ENCODE measurements around the gene TENM3.

Gene TENM3

GRCh38 chr4:182643801-182644682, 400.8 kb downstream of the TENM3 start:
- Histone ChIP-seq H3K27ac (ENCODE audit: low read depth, low read length) (no peak overlapping the region), H2AFZ (ENCODE audit: low read depth, low read length, severe bottlenecking) (no peak overlapping the region), H3K79me2 (ENCODE audit: insufficient read depth, low read length) (no peaks in the 10 kb centered on the region), H3K9me3 (ENCODE audit: insufficient read depth, low read length) (no peaks in the 10 kb centered on the region), H3F3A (ENCODE audit: insufficient read depth) (no peaks in the 10 kb centered on the region), H3K9ac (ENCODE audit: low read length) (no peak overlapping the region), H4K20me1 (ENCODE audit: low read depth, low read length) (no peaks in the 10 kb centered on the region), H3K36me3 (ENCODE audit: low read length) (no peaks in the 10 kb centered on the region), H3K9me2 (replicated peaks; ENCODE audit: insufficient read depth, low read length) (no peaks in the 10 kb centered on the region), H3K27me3 (ENCODE audit: low read length) (no peaks in the 10 kb centered on the region), H3K4me3 (ENCODE audit: insufficient read depth, low read length, poor library complexity, severe bottlenecking) (no peak overlapping the region), H3K4me2 (ENCODE audit: low read depth, low read length, poor library complexity, severe bottlenecking) (no peak overlapping the region)
- no peak for TF ChIP-seq CTCF (IDR thresholded peaks at IDR 0.05; ENCODE audit: insufficient read depth, low read length, poor library complexity, severe bottlenecking)
- TF ChIP-seq EZH2phosphoT487 (conservative IDR thresholded peaks at IDR 0.05; ENCODE audit: low read length), result no peak

- Histone ChIP-seq H3K9ac (ENCODE audit: low read length) (no peak overlapping the region), H3K79me2 (ENCODE audit: insufficient read depth, low read length) (no peaks in the 10 kb centered on the region), H3K27me3 (ENCODE audit: low read length) (no peaks in the 10 kb centered on the region), H3K4me2 (ENCODE audit: low read depth, low read length, poor library complexity, severe bottlenecking) (no peak overlapping the region), H4K20me1 (ENCODE audit: low read depth, low read length) (no peaks in the 10 kb centered on the region), H3K9me2 (replicated peaks; ENCODE audit: insufficient read depth, low read length) (no peaks in the 10 kb centered on the region), H3F3A (ENCODE audit: insufficient read depth) (no peaks in the 10 kb centered on the region), H3K4me3 (ENCODE audit: insufficient read depth, low read length, poor library complexity, severe bottlenecking) (no peak overlapping the region), H3K9me3 (ENCODE audit: insufficient read depth, low read length) (no peaks in the 10 kb centered on the region), H3K36me3 (ENCODE audit: low read length) (no peaks in the 10 kb centered on the region), H2AFZ (ENCODE audit: low read depth, low read length, severe bottlenecking) (no peak overlapping the region), H3K27ac (ENCODE audit: low read depth, low read length) (no peak overlapping the region)
- TF ChIP-seq EZH2phosphoT487 (conservative IDR thresholded peaks at IDR 0.05; ENCODE audit: low read length) (no peak), CTCF (IDR thresholded peaks at IDR 0.05; ENCODE audit: insufficient read depth, low read length, poor library complexity, severe bottlenecking) (no peak)
Measured at GRCh38 chr4:182644683-182645050, 401.5 kb downstream of the TENM3 start.

GRCh38 chr4:182645511-182645910, 402.3 kb downstream of the TENM3 start:
- Histone ChIP-seq H3K4me2 (ENCODE audit: low read depth, low read length, poor library complexity, severe bottlenecking) (no peak overlapping the region), H3K79me2 (ENCODE audit: insufficient read depth, low read length) (no peaks in the 10 kb centered on the region)
- TF ChIP-seq EZH2phosphoT487 (conservative IDR thresholded peaks at IDR 0.05; ENCODE audit: low read length) (no peak), CTCF (IDR thresholded peaks at IDR 0.05; ENCODE audit: insufficient read depth, low read length, poor library complexity, severe bottlenecking) (no peak)

More at GRCh38 chr4:182645511-182645910, 402.3 kb downstream of the TENM3 start:
- H3F3A ChIP-seq (ENCODE audit: insufficient read depth), result no peaks in the 10 kb centered on the region
- H4K20me1 ChIP-seq (ENCODE audit: low read depth, low read length), result no peaks in the 10 kb centered on the region
- H3K4me3 ChIP-seq (ENCODE audit: insufficient read depth, low read length, poor library complexity, severe bottlenecking), result no peak overlapping the region
- no peaks in the 10 kb centered on the region for H3K9me3 ChIP-seq (ENCODE audit: insufficient read depth, low read length)
- H3K9ac ChIP-seq (ENCODE audit: low read length), result no peak overlapping the region
- no peak overlapping the region for H2AFZ ChIP-seq (ENCODE audit: low read depth, low read length, severe bottlenecking)
- no peaks in the 10 kb centered on the region for H3K27me3 ChIP-seq (ENCODE audit: low read length)
- H3K27ac ChIP-seq (ENCODE audit: low read depth, low read length), result no peak overlapping the region
- no peaks in the 10 kb centered on the region for H3K36me3 ChIP-seq (ENCODE audit: low read length)
- H3K9me2 ChIP-seq (replicated peaks; ENCODE audit: insufficient read depth, low read length), result no peaks in the 10 kb centered on the region
